Effector CD8-positive, alpha-beta T cell (primary cell): Measurements from ENCODE around the gene GRIN2D.

Source experiments
- DNase-seq: peaks from one replicate; lab custom pipeline; 2025; lab: John Stamatoyannopoulos, UW

GRIN2D gene

GRCh38 chr19:48442116-48443035 lies 48.9 kb downstream of the GRIN2D start:
- no peak for DNase-seq

GRCh38 chr19:48443256-48443655 lies 49.8 kb downstream of the GRIN2D start:
- no peak for DNase-seq
